ENCODE data around the gene FBLN1. TPM values are rescaled to one million over a fixed set of nuclear protein-coding genes. Genes with fewer than 3 reads are reported as not detected.
A peak's percentile ranks its signal among the peaks of the same experiment; 100 is the strongest.

Gene FBLN1
- total and polyA plus RNA-seq, 9 donors: 62.7 to 394 (median 189) TPM

DNA sequence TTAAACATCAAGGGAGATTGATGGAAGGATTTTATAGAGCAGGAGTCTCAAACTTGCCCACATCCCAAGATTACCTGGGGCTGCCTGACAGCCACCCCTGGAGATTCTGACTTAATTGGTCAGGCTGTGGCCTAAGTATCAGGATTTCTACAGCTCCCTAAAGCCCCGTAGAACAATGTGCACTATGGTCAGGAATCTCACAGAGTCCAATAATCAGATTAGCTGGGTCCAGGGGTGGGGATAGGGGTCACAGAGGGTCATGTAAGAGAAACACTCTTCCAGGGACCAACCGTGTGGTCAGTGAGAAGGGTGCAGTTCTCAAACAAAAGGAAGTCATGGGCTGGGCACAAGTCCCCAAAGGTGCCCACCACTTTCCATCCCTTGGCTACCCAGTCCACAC, 20.5 kb upstream of the FBLN1 start:
- WGBS, 3 donors: 76 to 79% (median 78%) methylated on average over 2 of the region's 2 CpGs
- no peak for DNase-seq
- H3K27ac ChIP-seq: no peak overlapping the region

DNA sequence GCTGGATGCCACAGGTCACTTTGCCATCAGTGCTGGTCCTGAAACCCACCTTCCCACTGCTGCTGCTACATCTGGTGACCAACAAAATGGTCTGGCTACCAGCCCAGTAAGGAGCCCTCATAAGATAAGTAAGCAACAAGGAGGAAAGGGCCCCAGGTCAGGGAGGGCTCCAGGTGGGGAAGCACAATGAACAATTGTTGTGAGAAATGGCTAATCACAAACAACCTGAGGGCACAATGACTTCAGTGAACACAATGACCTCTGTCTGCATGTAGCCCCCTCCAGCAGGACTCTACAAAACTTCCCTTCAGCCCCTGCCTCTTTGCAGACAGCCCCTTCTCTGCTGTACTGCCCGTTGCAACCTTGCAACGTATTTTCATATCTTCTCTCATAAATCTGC, 19.4 kb upstream of the FBLN1 start:
- Histone ChIP-seq H3K27me3 (no peaks in the 10 kb centered on the region), H3K36me3 (no peaks in the 10 kb centered on the region), H3K9me3 (no peaks in the 10 kb centered on the region), H3K4me1 (ENCODE audit: insufficient read depth) (no peaks in the 10 kb centered on the region), H3K4me3 (no peak overlapping the region), H3K27ac (no peak overlapping the region)
- whole genome bisulfite sequencing, 3 donors: 68 to 77% (median 71%) methylated on average over 2 of the region's 2 CpGs
- peak in 2 of 5 donors; percentile 1 to 4 for DNase-seq
- TF ChIP-seq EP300 (IDR thresholded peaks at IDR 0.05): no peak
- TF ChIP-seq, protein P1, sequence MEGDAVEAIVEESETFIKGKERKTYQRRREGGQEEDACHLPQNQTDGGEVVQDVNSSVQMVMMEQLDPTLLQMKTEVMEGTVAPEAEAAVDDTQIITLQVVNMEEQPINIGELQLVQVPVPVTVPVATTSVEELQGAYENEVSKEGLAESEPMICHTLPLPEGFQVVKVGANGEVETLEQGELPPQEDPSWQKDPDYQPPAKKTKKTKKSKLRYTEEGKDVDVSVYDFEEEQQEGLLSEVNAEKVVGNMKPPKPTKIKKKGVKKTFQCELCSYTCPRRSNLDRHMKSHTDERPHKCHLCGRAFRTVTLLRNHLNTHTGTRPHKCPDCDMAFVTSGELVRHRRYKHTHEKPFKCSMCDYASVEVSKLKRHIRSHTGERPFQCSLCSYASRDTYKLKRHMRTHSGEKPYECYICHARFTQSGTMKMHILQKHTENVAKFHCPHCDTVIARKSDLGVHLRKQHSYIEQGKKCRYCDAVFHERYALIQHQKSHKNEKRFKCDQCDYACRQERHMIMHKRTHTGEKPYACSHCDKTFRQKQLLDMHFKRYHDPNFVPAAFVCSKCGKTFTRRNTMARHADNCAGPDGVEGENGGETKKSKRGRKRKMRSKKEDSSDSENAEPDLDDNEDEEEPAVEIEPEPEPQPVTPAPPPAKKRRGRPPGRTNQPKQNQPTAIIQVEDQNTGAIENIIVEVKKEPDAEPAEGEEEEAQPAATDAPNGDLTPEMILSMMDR (IDR thresholded peaks at IDR 0.05): no peak
- TF ChIP-seq POLR2A (IDR thresholded peaks at IDR 0.05): no peak
- intact Hi-C loops (cut with DNase I): no loop called here

More for the DNA sequence above, 20.5 kb upstream of the FBLN1 start:
- Histone ChIP-seq H3K9me3 (no peaks in the 10 kb centered on the region), H3K4me1 (ENCODE audit: insufficient read depth) (peaks cover 1% of the 10 kb centered on the region), H3K4me3 (no peak overlapping the region), H3K36me3 (no peaks in the 10 kb centered on the region), H3K27me3 (no peaks in the 10 kb centered on the region)
- intact Hi-C loops (cut with DNase I): no loop called here
- TF ChIP-seq, protein P1 (IDR thresholded peaks at IDR 0.05): no peak
- TF ChIP-seq EP300 (IDR thresholded peaks at IDR 0.05): no peak
- no peak for TF ChIP-seq POLR2A (IDR thresholded peaks at IDR 0.05)

DNA sequence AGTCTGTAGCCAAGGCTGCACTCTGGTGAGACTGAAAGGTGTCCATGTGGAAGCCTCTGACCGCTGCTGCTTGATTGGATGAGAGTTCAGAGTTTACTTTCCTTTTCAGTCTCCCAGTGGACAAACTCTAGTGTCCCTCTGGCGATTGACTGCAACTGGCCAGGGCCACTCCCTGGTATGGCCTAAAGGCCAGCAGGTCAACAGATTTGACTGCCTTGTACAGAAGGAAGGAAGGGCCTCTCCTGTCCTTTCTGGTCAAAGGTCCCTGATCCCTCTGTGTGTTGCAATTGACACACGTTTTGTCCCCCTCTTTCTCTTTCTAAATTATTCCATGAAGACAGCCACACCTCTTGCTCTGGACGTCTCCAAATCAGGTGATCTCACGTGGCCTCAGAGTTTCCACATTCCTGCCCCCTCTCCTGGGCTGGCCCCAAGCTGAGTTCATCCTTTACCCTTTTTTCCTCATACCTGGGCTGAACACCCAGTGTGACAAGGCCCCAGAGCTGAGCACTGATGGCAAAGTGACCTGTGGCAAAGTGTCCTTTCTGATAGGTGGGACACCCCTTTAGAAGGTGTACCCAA, 18.7 kb upstream of the FBLN1 start:
- Histone ChIP-seq H3K4me1 (ENCODE audit: insufficient read depth) (no peaks in the 10 kb centered on the region), H3K9me3 (no peaks in the 10 kb centered on the region), H3K36me3 (no peaks in the 10 kb centered on the region), H3K4me3 (no peak overlapping the region), H3K27ac (no peak overlapping the region), H3K27me3 (no peaks in the 10 kb centered on the region)
- intact Hi-C loops (cut with DNase I): no loop called here
- TF ChIP-seq EP300 (IDR thresholded peaks at IDR 0.05): no peak
- no peak for TF ChIP-seq POLR2A (IDR thresholded peaks at IDR 0.05)
- DNase-seq: peak in 2 of 5 donors; percentile 6 to 11
- WGBS, 3 donors: 85 to 87% (median 87%) methylated on average over 5 of the region's 5 CpGs

DNA sequence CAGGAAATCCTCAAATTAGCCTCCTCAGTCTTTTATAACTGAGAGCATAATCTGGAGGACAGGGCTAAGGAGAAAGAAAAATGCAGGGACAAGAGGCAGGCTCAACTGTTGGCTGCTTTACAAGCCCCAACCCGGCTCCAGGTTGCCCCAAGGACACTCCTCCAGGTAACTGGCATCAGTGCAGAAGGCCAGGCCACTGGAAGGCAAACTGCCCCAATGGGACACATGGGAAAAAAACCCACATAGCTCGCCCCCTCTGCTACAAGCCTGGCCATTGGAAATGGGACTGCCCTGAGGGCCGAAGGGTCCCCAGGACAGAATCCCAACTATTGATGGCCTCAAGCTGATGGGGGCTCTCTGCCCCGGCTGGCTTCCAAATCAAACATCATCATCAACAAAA, 17.9 kb upstream of the FBLN1 start:
- peak in 2 of 5 donors; percentile 16 to 17 for DNase-seq
- 81 to 87% (median 83%) methylated on average over 4 of the region's 4 CpGs for WGBS, 3 donors

DNA sequence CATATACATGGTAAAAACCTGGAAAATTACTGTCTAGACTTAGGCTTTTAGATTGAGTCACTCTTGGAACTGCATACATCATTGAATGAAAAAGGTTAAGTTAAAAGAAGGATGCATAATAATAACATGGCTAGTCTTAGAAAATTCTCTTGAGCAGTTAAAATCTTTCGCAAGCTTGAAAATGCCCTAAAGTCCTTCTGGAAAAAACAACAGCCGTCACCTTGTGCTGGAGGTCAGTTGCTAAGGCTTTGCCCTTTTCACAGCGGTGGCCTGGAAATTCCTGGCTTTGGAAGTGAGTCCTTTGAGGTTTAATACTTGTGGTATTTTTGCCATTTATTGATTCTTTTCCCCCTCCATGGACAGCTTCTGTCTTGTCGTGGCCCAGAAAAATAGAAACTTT, 17.4 kb upstream of the FBLN1 start:
- no peak overlapping the region for H3K27ac ChIP-seq
- no peaks in the 10 kb centered on the region for H3K4me1 ChIP-seq (ENCODE audit: insufficient read depth)
- H3K27me3 ChIP-seq: no peaks in the 10 kb centered on the region
- intact Hi-C loops (cut with DNase I): no loop called here
- no peaks in the 10 kb centered on the region for H3K9me3 ChIP-seq
- no peak for TF ChIP-seq EP300 (IDR thresholded peaks at IDR 0.05)
- no peak for TF ChIP-seq POLR2A (IDR thresholded peaks at IDR 0.05)
- TF ChIP-seq, protein P1 (IDR thresholded peaks at IDR 0.05): no peak
- peak in 2 of 5 donors; percentile 3 to 23 for DNase-seq
- H3K36me3 ChIP-seq: no peaks in the 10 kb centered on the region
- no peak overlapping the region for H3K4me3 ChIP-seq
- WGBS, 3 donors: 56 to 76% (median 67%) methylated on average over 4 of the region's 4 CpGs

More for the DNA sequence above, 17.9 kb upstream of the FBLN1 start:
- intact Hi-C loops (cut with DNase I): no loop called here
- no peaks in the 10 kb centered on the region for H3K9me3 ChIP-seq
- H3K27ac ChIP-seq: no peak overlapping the region
- TF ChIP-seq, protein P1 (IDR thresholded peaks at IDR 0.05): no peak
- TF ChIP-seq POLR2A (IDR thresholded peaks at IDR 0.05): no peak
- no peak for TF ChIP-seq EP300 (IDR thresholded peaks at IDR 0.05)
- H3K4me1 ChIP-seq (ENCODE audit: insufficient read depth): no peaks in the 10 kb centered on the region
- H3K4me3 ChIP-seq: no peak overlapping the region
- H3K36me3 ChIP-seq: no peaks in the 10 kb centered on the region
- H3K27me3 ChIP-seq: no peaks in the 10 kb centered on the region
